ENCODE measurements around the gene ALG12.

GRCh38 chr22:49938565-49939136 lies 20.4 kb upstream of the ALG12 start:
- TF ChIP-seq TAF1 (IDR thresholded peaks at IDR 0.05; ENCODE audit: borderline replicate concordance, insufficient read depth, low read length) = no peak
- no peak for TF ChIP-seq REST (IDR thresholded peaks at IDR 0.05; ENCODE audit: insufficient read depth in 1 of 2, low read depth in 2 of 2, low read length in 2 of 2)

Measured in PFSK-1 (cell line).